HG03558 (cell line): Measurements from ENCODE around the gene BNC2.
"Not testable (repeated sequence)": the region's sequence is repeated elsewhere in the genome, so short reads cannot be mapped to it uniquely, and the experiment has no call there.

Source experiments
- ATAC-seq: cut with Tn5 transposase; IDR thresholded peaks from one replicate; pipeline ENCODE4 v1.9.1; 2021; ENCODE audit warnings: moderate number of reproducible peaks; ENCODE audit not compliant: unreplicated experiment; ENCODE audit errors: extremely low read depth

The BNC2 gene

DNA sequence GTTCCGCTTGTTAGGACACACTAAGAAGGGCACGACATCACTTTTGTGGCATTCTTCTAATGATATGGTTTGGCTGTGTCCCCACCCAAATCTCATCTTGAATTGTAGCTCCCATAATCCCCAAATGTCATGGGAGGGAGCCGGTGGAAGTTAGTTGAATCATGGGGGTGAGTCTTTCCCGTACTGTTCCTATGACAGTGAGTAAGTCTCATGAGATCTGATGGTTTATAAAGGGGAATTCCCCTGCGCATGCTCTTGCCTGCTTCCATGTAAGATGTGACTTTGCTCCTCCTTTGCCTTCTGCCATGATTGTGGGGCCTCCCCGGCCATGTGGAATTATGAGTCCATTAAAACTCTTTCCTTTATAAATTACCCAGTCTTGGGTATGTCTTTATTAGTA is 431.6 kb downstream of the BNC2 start:
- ATAC-seq = not testable (repeated sequence)

DNA sequence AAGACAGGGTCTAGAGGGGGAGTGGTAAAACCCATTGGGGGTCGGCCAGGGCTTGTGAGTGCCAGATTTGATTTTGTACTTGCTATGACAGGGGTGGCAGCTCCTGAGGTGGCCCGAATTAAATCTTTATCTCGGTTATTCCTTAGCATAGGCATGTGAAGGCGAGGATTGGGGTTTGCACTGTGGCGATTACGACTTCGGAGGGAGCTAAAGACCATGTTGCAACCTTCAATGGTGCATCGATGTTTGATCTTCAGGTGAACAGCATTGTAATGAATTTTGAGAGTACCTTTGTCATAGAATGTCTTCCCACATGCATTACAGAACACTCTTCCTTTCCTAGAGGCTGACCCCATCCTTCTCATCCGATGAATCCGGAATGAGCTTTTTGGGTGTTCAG is 433.9 kb downstream of the BNC2 start:
- ATAC-seq = no peak

DNA sequence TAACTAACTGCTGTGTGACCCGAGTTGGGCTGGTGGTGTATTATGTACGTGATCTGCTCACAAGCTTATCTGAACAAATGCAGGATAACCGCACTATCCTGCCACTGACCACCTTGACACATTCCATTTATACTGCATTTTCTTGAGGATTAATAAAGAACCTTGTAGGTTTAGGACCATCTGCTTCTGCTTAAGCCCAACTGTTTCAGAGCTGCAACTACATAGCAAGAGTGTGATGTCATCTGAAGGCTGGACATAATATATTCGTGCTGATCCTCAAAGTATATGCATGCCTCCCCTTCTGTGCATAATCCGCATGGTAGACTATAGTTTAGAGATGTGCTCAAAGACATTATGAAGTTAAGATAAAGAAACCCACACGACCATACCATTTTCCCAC is 435.9 kb downstream of the BNC2 start:
- ATAC-seq = no peak

DNA sequence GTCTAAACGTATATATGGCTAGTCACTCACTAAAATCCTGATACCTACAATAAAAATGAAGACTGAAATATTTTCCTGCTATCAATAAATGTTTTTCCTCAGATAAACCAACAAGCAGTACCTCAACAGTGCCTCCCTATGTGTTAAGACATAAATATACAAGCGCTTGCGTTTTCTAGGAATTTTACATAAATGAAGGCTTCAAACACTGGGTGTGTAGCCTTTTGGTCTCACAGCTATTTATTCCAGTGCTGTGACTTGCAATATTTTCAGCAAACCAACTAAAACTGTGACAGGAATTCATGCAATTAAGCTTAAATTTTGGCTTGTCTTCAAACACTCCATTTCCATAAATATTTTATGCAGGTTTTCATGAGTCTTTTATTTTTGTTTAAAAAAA is 437.0 kb downstream of the BNC2 start:
- ATAC-seq = no peak

DNA sequence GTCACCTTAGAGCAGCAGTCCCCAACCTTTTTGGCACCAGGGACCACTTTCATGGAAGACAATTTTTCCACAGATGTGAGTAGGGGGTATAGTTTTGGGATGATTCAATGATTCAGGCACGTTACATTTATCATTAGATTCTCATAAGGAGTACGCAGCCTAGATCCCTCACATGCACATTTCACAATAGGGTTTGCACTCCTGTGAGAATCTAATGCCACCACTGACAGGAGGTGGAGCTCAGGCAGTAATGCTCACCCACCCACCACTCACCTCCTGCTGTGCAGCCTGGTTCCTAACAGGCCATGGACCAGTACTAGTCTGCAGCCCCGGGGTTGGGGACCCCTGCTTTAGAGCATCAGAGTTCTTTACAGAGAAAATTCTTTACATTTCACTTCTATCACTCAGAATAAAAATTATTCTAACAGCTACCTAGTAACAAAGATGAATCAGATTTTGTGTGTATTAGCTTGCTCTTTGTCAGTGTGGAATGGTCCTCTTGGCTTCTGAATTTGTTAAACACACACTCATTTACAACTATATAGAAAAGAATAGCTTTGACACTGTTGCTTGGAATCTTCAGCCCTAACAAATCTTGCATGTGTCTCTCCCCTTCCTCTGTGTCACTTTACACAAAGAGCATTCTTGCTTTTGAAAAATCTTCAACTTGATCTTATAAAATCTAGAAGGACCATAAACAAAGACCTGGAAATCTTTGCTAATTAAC is 438.6 kb downstream of the BNC2 start:
- no peak for ATAC-seq

DNA sequence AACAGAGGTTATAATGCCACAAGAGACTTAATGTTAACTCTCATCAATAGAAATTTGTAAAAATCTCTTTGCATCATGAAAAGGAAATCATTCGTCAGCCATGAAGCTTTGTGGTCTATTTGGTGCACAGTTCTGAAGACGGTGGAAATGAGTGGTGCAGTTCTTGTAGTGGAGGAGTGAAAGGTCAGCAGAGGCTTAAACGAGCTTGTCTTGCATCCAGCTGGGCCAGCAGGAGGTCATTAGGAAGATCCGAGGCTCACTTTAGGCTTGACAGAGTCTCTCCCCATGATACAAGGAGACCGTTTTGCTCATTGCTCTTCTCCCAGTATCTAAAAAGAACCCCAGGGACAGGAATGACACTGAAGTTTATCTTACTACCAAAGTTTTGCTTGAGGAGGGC is 440.8 kb downstream of the BNC2 start:
- ATAC-seq = no peak

DNA sequence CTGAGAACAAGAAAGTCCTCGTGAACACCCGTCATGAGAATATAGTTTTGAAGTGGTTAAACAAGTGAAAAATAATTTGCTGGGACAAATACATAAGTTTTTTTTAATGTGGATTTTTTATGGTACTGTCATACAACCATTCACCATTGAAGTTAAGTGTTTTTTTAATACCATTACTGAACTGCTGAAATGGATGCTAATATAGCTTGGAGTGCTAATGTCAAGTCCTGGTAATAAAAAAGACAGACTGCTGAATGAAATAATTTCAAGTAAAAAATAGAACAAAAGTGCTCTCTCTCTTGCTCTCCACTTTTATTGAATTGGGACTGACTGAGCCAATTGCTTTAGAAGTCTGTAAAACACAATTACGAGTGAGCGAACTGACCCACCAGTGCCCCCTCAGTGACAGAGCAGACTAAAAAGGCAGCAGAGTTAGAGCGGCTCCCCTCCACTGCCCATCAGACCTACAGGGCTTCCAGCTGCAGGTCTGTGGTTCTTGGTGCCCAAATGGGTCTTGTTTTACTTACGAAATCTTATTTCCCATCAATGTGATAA is 442.5 kb downstream of the BNC2 start:
- no peak for ATAC-seq

DNA sequence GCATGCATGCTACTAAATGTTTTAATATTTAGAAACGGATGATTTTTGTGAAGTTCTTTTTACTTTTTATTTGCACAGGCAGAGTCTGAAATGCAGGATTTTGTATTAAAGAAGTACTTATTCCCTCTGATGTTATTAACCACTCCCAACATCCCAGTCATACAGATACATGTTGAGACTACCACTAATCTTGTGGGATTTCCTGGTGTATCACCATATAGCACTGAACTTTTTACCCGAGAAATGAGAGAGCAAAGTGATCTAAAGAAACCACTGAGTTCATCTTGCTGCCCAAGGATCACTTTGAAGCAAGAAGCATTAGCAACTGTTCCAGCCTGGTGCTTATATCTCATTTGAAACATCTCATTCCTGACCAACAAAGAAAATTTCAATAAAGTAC is 443.8 kb downstream of the BNC2 start:
- ATAC-seq = no peak

DNA sequence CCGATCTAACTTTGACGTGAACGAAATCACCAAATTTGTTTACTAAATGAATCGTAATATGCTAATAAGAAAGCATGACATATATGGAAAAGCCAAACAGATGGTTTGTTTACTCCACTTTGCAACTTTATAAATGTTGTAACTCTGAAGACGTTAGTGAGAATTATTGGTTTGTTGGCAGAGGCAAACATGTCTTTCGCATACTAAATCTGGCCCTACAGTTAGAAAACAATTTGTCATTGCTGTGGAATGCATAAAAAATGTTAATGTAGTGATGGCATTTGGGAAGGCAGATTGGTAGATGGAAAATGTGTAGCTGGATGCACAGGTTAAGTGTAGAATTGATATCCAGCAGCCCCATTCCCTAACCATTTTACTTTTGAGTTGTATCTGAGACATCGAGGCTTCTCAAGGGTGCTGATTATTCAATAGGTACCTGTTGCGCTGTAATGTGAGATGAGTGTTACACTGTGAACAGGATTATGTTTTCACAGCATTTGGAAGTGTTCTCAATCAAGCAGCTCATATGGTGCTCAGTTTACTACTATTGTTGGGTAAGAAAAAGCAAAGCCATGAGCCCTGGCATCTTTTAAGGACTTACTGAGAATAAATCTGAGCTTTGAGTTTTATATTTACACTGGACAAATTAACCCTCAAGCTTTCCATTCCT is 444.8 kb downstream of the BNC2 start:
- no peak for ATAC-seq

DNA sequence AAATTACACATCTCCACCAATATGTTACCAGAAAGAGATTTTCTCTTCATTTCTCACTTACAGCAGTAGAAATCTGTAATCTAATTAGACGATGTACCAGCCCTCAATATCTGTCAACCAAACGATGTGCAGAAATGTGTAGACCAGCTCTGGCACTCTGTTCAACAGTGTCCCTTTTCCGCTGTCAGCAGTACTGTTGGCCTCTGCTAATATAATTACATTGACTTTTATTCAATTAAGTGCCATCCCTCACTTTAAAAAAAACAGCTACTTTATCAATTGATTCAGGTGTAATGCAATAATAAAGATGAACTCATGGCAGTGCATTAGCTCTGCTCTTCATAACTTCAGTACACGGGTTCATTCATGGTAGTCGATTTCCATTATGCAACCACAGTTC is 448.4 kb downstream of the BNC2 start:
- ATAC-seq = no peak

DNA sequence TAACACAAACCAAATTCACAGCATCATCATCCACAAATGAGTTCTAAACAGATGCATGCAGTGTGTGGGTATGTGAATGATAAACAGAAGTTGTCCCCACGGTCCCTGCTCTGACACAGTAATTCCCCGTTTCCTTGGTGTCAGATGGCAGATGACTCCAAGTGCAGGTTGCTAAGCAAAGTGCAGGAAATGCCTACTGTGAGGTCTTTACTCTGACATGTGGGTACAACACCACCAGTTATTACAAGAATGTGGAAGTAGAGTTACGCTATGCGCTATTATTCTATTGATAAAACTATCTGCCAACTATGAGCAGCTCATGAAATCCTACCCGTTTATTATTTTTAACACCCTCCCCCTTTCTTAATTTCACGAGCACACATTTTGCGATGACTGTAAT is 448.9 kb downstream of the BNC2 start:
- no peak for ATAC-seq

DNA sequence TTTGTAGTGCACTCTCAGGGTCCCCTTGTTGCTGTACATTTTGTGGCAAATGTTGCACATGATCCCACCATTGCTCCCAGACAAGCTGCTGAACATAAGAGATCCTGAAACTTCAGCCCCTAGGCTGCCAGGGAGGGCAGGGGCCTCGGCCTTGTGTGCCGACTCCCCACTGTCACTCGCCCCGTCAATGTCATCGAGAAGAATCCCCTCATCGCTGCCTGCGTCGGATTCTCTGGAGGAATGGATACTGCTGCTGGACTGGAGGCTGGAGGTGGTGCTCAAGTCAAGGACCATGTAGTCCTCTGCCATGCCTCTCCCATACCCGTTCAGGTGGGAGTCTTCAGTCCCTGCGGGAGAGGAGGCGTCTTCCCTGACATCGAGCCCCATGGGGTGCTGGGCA is 451.3 kb downstream of the BNC2 start:
- ATAC-seq = no peak

DNA sequence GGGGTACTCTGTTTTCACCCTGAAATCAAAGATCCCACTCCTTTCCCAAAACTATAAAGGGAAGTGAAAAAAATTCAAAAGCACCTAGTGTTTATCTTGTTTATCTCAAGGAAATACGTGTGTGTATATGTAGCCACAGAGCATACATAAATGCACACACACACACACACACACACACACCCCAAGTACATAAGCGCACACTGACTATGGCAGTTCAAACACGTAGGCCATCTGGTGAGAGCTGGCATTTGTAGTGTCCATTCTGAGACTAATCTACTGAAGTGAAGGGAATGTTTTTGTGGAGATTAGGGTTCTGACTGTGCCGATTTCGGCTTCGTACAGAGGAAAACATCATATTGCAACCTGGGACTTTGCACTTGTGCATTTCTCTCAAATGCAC is 451.7 kb downstream of the BNC2 start:
- no peak for ATAC-seq

DNA sequence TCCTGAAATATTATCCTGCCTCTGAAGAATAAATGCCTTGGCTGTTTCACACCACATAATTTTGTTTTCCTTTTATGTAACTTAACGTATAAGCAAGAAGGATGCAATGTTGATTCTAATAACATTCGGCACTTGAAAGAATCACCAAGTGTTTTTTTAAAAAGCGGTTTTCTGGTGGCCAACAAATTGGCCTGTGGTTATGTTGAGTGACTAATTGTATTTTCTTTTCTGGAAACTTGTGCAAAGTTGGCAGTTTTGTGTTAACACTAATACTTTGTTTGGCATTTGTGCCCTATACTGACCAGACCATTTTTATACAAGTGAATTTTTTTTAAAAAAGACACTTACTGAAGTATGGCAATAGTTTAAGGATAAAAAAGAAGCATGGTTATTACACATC is 452.7 kb downstream of the BNC2 start:
- ATAC-seq = no peak

DNA sequence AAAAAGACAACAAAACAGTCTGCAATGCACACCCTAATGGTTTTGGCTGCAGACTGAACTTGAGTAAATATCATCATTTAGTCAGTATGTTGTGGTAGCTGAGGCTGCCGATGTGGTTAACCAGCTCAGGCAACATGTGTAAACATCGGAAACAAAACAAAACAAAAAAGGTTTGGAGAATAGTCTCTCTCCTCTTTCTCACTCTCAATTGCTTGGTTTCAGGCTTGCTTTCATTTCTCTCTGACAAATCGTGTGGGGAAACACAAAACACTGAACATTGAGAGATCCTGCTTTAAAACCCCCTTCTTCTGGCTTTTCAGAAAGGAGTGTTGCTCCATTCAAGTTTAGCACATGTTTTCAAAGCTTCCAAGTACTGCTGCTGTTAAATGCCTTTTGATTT is 453.3 kb downstream of the BNC2 start:
- ATAC-seq = no peak

DNA sequence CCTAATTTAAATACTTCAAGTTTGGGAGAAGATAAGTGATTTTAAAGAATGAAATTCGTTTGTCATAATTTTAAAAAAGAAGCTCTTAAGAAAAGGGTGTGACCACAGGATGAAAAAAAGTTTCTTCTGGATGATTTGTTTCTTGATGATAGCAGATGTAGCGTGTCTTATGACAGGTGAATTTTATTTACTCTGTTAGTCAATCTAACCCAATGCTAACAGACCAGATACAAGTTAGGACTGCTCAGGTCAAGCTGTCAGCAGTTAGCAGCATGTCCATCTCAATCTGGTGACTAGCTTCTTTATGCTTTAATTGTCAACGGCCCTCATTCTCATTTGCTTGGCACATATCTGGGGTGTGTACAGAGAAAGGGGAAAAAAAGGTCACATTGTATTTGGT is 456.0 kb downstream of the BNC2 start:
- no peak for ATAC-seq

DNA sequence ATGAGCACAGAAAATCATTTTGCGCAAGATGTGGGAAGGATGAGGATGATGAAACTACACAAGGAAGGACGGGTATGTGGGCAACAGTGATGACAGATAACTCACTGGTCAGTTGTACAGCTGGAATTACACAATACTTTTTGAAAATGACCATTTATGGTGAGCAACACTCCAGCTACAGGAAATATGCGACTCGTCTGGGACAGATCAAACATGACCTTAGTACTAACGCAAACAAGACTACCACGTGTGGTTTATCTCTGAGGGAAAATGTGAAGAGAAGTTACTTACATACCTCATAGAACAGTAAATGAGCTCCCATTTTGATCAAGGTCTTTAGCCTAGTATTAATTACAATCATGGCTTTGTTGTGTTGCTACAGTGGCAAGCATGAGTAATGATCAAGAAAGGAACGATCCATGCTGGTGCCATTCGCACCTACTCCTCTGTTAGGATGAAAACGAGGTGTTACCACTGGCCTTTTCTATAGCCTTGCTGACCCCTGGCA is 456.9 kb downstream of the BNC2 start:
- no peak for ATAC-seq

DNA sequence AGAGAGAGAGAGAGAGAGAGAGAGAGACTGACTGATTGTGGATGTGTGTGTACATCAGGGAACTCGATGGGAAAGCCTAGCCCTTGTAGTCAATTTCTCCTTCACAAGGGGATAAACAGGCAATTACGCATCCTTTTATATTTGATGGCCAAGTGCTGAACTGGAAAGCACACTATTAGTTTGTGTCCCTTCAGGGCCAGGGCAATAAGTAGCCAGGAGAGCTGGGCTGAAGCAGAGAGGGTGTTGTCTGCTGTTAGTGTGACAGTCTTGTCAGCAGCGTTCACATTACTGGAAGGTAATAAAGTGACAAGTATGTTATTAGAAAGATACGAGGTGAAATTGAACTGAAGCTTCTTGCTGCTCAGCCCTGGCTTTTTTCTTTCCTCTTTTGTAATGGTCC is 457.7 kb downstream of the BNC2 start:
- ATAC-seq = no peak

DNA sequence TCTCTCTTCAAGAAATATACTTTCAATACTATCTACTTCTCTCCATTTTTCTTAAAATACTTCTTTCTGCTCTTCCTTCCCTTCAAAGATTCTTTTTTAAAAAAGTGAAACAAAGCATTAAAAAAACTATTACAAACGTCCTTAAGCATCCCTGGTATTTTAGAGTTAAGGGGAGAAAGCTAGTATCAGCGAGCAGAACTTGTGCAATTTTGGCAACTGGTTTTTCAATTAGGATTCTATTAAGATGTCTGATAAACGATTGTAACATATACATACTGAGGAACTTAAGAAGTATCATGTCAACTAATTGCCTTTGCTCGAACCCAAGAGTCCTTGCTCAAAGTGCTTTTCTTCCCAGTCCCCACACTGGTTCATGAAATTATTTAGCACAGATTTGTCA is 459.2 kb downstream of the BNC2 start:
- ATAC-seq = no peak

DNA sequence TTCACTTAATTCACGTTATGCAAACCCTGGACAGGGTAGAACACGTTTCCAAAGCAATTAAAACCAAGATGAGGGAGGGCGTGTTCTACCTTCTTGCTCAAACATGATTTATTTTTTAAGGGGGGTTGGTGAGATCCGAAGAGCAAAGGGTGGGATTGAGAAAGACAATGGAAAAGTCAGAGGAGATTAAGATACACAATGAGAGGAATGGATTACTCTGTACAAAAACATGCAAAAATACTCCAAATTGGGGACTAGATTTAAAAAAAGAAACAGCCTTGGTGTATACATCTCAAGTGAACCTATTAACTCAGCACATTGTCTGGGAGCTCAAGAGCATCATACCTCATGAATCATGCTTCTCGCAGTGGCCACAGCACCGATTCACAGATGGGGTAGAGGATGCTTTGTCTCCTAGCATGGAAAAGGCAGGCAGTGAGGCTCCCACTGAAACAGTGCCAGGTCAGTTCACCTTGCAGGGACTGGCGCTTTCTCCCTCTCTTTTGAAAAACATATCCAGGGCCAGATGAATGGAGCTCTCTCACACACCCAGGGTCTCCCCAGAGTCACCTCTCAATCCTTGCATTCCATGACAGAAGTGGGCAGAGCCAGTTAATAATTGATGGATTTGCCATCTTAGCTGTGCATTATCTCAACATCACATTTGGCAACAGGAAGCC is 459.7 kb downstream of the BNC2 start:
- ATAC-seq = no peak

DNA sequence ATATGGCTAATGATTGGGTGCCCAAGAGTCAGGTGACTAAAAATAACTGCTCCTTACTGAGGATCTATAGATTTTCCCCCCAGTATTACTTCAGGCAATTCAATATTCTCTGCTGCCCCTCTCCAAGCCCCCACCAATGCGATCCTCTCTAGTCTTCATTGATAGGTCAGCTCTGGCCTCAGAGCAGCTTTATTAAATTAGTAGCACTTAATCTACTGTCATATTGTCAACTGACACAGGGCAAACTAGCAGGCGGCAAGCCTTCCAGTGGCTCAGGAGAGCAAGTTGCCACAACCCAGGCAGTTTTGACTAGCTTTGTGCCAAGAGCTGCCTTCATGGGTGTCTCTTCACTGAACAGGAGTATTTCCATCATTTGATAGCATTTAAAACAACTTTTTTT is 462.9 kb downstream of the BNC2 start:
- no peak for ATAC-seq
